WTC11 (cell line): ENCODE measurements around the gene TMEM181. TPM values are rescaled to one million over a fixed set of nuclear protein-coding genes. Genes with fewer than 3 reads are reported as not detected.

Experiments
- ATAC-seq: fragments of 200-7000 bp; cut with Tn5 transposase; 2 replicates; pipeline ENCODE4 v1.10.0; 2021; ENCODE audit warnings: mild to moderate bottlenecking, moderate library complexity
- CTCF ChIA-PET: fragments of 300-600 bp; sonication (Branson Sonifier 250); formaldehyde crosslinking; loops from one replicate; lab custom pipeline; 2021; ENCODE audit warnings: antibody characterized with exemption; lab: Charles Lee
- POLR2A ChIA-PET: fragments of 350-600 bp; sonication (Branson Sonifier 250); formaldehyde crosslinking; loops from one replicate; lab custom pipeline; 2021; ENCODE audit warnings: antibody characterized with exemption; lab: Charles Lee
- DNase-seq: peaks from one replicate; pipeline ENCODE4 v3.0.0; 2021; ENCODE audit warnings: low spot score
- H3K27ac Mint-ChIP-seq: 2 replicates; pipeline ENCODE4 v1.8.0; 2021; ENCODE audit warnings: mixed read lengths
- H3K27me3 Mint-ChIP-seq: 2 replicates; pipeline ENCODE4 v1.8.0; 2021; ENCODE audit warnings: low read depth, mild to moderate bottlenecking, moderate library complexity, mixed read lengths
- H3K36me3 Mint-ChIP-seq: 2 replicates; pipeline ENCODE4 v1.8.0; 2021; ENCODE audit warnings: mixed read lengths
- H3K4me1 Mint-ChIP-seq: 2 replicates; pipeline ENCODE4 v1.8.0; 2022; ENCODE audit warnings: mixed read lengths
- H3K4me3 Mint-ChIP-seq: 2 replicates; pipeline ENCODE4 v1.8.0; 2021; ENCODE audit warnings: mild to moderate bottlenecking, moderate library complexity, mixed read lengths
- H3K9me3 Mint-ChIP-seq: 2 replicates; pipeline ENCODE4 v1.8.0; 2021; ENCODE audit warnings: mixed read lengths
- GRHL2 ChIP-seq: fragments of 250-450 bp; sonication (Bioruptor Pico); IDR thresholded peaks from 2 replicates; pipeline ENCODE4 v1.8.0; 2022; ENCODE audit warnings: mild to moderate bottlenecking, moderate library complexity; ENCODE audit not compliant: insufficient replicate concordance, severe bottlenecking
- MXD4 ChIP-seq: fragments of 250-450 bp; sonication (Bioruptor Pico); IDR thresholded peaks from 2 replicates; pipeline ENCODE4 v1.8.0; 2021; ENCODE audit warnings: mild to moderate bottlenecking, moderate library complexity, borderline replicate concordance
- MYBL2 ChIP-seq: sonication (generic); formaldehyde crosslinking; IDR thresholded peaks from 2 replicates; pipeline ENCODE4 v1.8.1; 2023; ENCODE audit warnings: mild to moderate bottlenecking, moderate library complexity, missing genetic modification reagents
- NFYB ChIP-seq: sonication (generic); formaldehyde crosslinking; conservative IDR thresholded peaks from 2 replicates; pipeline ENCODE4 v1.8.0; 2022; ENCODE audit warnings: low read depth, missing genetic modification reagents
- TEAD1 ChIP-seq: sonication (generic); formaldehyde crosslinking; IDR thresholded peaks from 2 replicates; pipeline ENCODE4 v1.8.0; 2022; ENCODE audit warnings: mild to moderate bottlenecking, missing genetic modification reagents
- TEAD4 ChIP-seq: sonication (generic); formaldehyde crosslinking; IDR thresholded peaks from 2 replicates; pipeline ENCODE4 v1.8.0; 2022; ENCODE audit warnings: mild to moderate bottlenecking, missing genetic modification reagents
- ZNF138 ChIP-seq: sonication (generic); formaldehyde crosslinking; conservative IDR thresholded peaks from 2 replicates; pipeline ENCODE4 v1.8.1; 2022; ENCODE audit warnings: mild to moderate bottlenecking, moderate library complexity, missing genetic modification reagents
- total RNA-seq: library from RNA; stranded (reverse); gene quantifications from 3 replicates; pipeline ENCODE4 v1.2.3, GENCODE V29; 2021
- TF ChIP-seq, protein P1 (sequence below): sonication (generic); formaldehyde crosslinking; IDR thresholded peaks from 2 replicates; pipeline ENCODE4 v1.8.1; 2023; ENCODE audit warnings: mild to moderate bottlenecking, missing genetic modification reagents
- TF ChIP-seq, protein P2 (sequence below): sonication (generic); formaldehyde crosslinking; IDR thresholded peaks from 2 replicates; pipeline ENCODE4 v1.8.0; 2023; ENCODE audit warnings: mild to moderate bottlenecking, missing genetic modification reagents
- TF ChIP-seq, protein P3 (sequence below): sonication (generic); formaldehyde crosslinking; IDR thresholded peaks from 2 replicates; pipeline ENCODE4 v1.8.1; 2022; ENCODE audit warnings: missing genetic modification reagents, borderline replicate concordance
- TF ChIP-seq, protein P4 (sequence below): sonication (generic); formaldehyde crosslinking; IDR thresholded peaks from 2 replicates; pipeline ENCODE4 v1.8.0; 2022; ENCODE audit warnings: mild to moderate bottlenecking, missing genetic modification reagents
- TF ChIP-seq, protein P5 (sequence below): fragments of 250-450 bp; sonication (Bioruptor Pico); IDR thresholded peaks from 2 replicates; pipeline ENCODE4 v1.9.0; 2021; ENCODE audit warnings: mild to moderate bottlenecking
- TF ChIP-seq, protein P6 (sequence below): fragments of 250-450 bp; sonication (Bioruptor Pico); IDR thresholded peaks from 2 replicates; pipeline ENCODE4 v1.8.0; 2021; ENCODE audit warnings: mild to moderate bottlenecking
- TF ChIP-seq, protein P7 (sequence below): fragments of 200-600 bp; IDR thresholded peaks from 2 replicates; pipeline ENCODE4 v1.8.0; 2022; ENCODE audit warnings: antibody characterized with exemption

The TMEM181 gene
- total RNA-seq, 1 experiment from 2014 or later, result 18.8 TPM

DNA sequence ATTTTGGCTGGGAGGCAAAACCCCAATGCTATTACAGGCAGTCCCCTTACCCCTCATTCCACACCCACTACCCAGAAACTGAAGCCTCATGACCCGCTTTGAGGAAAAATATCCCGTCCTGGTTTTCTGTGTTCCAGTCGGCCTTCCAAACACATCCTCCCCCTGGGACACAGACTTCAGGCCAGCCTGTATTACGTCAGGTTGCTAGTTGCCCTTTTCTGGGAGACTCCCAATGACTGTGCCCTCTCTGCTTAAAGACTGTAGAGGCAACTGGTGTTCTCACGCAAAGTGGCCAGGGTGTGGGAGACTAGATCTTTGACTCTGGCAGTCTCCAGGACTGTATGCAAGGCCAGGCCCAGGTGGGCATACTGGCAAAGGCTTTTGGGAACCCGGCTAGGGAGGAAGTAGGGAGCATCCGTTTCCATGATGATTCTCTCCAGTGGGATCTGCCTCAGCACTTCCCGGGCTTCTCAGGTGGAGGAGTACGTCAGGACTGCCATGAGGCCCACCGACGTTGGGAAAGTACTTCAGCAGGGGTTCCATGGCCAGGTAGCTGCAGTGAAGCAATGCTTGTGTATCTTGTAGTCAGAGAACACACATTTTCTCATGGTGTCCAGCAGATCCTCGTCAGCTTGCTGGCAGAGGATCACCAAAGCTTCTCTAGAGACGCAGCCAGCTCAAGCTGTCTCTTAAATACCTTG lies 49.7 kb downstream of the TMEM181 start:
- no peak overlapping the region for H3K4me3 Mint-ChIP-seq
- no peak overlapping the region; the same call in 1 of the 2 replicates for H3K27ac Mint-ChIP-seq
- DNase-seq, result no peak
- POLR2A ChIA-PET, result no interaction called here
- H3K9me3 Mint-ChIP-seq, result peaks cover 1% of the 10 kb centered on the region
- peaks cover 63% of the 10 kb centered on the region for H3K36me3 Mint-ChIP-seq
- TF ChIP-seq, protein P1, sequence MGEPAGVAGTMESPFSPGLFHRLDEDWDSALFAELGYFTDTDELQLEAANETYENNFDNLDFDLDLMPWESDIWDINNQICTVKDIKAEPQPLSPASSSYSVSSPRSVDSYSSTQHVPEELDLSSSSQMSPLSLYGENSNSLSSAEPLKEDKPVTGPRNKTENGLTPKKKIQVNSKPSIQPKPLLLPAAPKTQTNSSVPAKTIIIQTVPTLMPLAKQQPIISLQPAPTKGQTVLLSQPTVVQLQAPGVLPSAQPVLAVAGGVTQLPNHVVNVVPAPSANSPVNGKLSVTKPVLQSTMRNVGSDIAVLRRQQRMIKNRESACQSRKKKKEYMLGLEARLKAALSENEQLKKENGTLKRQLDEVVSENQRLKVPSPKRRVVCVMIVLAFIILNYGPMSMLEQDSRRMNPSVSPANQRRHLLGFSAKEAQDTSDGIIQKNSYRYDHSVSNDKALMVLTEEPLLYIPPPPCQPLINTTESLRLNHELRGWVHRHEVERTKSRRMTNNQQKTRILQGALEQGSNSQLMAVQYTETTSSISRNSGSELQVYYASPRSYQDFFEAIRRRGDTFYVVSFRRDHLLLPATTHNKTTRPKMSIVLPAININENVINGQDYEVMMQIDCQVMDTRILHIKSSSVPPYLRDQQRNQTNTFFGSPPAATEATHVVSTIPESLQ, result no peak
- TF ChIP-seq, protein P2, sequence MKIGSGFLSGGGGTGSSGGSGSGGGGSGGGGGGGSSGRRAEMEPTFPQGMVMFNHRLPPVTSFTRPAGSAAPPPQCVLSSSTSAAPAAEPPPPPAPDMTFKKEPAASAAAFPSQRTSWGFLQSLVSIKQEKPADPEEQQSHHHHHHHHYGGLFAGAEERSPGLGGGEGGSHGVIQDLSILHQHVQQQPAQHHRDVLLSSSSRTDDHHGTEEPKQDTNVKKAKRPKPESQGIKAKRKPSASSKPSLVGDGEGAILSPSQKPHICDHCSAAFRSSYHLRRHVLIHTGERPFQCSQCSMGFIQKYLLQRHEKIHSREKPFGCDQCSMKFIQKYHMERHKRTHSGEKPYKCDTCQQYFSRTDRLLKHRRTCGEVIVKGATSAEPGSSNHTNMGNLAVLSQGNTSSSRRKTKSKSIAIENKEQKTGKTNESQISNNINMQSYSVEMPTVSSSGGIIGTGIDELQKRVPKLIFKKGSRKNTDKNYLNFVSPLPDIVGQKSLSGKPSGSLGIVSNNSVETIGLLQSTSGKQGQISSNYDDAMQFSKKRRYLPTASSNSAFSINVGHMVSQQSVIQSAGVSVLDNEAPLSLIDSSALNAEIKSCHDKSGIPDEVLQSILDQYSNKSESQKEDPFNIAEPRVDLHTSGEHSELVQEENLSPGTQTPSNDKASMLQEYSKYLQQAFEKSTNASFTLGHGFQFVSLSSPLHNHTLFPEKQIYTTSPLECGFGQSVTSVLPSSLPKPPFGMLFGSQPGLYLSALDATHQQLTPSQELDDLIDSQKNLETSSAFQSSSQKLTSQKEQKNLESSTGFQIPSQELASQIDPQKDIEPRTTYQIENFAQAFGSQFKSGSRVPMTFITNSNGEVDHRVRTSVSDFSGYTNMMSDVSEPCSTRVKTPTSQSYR (CRISPR knock-in tag), result no peak
- TF ChIP-seq, protein P3, sequence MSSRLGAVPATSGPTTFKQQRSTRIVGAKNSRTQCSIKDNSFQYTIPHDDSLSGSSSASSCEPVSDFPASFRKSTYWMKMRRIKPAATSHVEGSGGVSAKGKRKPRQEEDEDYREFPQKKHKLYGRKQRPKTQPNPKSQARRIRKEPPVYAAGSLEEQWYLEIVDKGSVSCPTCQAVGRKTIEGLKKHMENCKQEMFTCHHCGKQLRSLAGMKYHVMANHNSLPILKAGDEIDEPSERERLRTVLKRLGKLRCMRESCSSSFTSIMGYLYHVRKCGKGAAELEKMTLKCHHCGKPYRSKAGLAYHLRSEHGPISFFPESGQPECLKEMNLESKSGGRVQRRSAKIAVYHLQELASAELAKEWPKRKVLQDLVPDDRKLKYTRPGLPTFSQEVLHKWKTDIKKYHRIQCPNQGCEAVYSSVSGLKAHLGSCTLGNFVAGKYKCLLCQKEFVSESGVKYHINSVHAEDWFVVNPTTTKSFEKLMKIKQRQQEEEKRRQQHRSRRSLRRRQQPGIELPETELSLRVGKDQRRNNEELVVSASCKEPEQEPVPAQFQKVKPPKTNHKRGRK (CRISPR knock-in tag), result no peak
- no peak for TF ChIP-seq GRHL2 (CRISPR knock-in tag)
- no peak for TF ChIP-seq TEAD4 (CRISPR knock-in tag)
- no peak for TF ChIP-seq MYBL2
- TF ChIP-seq, protein P4, sequence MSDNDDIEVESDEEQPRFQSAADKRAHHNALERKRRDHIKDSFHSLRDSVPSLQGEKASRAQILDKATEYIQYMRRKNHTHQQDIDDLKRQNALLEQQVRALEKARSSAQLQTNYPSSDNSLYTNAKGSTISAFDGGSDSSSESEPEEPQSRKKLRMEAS (CRISPR knock-in tag), result no peak
- CTCF ChIA-PET, result interaction anchor here (0.6 to 1.7 kb wide), 2 partner anchors 51 to 397 kb away, joined by 3 to 4 read pairs; no protein-coding TSS in a partner anchor
- no peaks in the 10 kb centered on the region for H3K27me3 Mint-ChIP-seq
- peaks cover 18% of the 10 kb centered on the region for H3K4me1 Mint-ChIP-seq
- no peak for ATAC-seq

DNA sequence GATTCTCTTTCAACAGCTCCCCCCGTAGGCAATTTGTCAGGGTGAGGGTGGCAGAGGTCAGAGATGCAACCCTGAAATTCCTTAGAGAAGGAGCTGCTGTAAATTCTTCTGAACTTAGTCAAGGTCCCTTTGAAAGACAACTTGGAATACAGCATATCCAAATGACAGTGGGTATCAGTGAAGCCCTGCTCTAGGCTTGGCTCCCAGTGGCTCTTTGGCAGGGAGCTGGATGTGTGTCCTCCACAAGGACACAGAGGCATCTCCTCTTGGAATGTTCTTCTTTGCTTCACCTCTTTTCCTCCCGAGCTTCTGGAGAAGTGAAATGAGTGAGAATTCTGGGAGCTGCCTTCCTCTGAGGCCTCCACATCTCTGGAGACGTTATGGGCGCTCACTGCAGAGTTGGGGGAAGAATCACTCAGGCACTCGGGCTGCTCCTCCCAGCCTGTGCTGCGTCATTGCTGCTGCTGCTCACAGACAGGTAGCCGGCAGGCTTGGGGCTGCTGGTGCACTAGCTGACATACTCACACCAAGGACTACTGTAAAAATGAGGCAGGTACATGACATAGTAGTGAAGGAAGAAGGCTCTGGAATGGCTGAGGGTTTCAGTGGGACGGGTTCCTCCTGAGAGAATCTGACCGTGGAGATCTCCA lies 50.6 kb downstream of the TMEM181 start:
- ChIA-PET POLR2A (interaction anchor here (0.9 kb wide), 1 partner anchor 361 kb away, joined by 3 read pairs; no protein-coding TSS in a partner anchor), CTCF (interaction anchor here (0.6 to 1.7 kb wide), 2 partner anchors 50 to 397 kb away, joined by 3 to 4 read pairs; no protein-coding TSS in a partner anchor)
- H3K4me1 Mint-ChIP-seq, result peaks cover 18% of the 10 kb centered on the region
- no peak for DNase-seq
- ATAC-seq, result no peak
- no peak for TF ChIP-seq ZNF138 (CRISPR knock-in tag)
- TF ChIP-seq, protein P5, sequence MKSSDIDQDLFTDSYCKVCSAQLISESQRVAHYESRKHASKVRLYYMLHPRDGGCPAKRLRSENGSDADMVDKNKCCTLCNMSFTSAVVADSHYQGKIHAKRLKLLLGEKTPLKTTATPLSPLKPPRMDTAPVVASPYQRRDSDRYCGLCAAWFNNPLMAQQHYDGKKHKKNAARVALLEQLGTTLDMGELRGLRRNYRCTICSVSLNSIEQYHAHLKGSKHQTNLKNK (CRISPR knock-in tag), result no peak
- no peak for TF ChIP-seq TEAD1 (CRISPR knock-in tag)
- TF ChIP-seq NFYB, result no peak
- no peak for TF ChIP-seq MXD4
- TF ChIP-seq, protein P6, sequence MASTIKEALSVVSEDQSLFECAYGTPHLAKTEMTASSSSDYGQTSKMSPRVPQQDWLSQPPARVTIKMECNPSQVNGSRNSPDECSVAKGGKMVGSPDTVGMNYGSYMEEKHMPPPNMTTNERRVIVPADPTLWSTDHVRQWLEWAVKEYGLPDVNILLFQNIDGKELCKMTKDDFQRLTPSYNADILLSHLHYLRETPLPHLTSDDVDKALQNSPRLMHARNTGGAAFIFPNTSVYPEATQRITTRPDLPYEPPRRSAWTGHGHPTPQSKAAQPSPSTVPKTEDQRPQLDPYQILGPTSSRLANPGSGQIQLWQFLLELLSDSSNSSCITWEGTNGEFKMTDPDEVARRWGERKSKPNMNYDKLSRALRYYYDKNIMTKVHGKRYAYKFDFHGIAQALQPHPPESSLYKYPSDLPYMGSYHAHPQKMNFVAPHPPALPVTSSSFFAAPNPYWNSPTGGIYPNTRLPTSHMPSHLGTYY (CRISPR knock-in tag), result no peak
- TF ChIP-seq, protein P7, sequence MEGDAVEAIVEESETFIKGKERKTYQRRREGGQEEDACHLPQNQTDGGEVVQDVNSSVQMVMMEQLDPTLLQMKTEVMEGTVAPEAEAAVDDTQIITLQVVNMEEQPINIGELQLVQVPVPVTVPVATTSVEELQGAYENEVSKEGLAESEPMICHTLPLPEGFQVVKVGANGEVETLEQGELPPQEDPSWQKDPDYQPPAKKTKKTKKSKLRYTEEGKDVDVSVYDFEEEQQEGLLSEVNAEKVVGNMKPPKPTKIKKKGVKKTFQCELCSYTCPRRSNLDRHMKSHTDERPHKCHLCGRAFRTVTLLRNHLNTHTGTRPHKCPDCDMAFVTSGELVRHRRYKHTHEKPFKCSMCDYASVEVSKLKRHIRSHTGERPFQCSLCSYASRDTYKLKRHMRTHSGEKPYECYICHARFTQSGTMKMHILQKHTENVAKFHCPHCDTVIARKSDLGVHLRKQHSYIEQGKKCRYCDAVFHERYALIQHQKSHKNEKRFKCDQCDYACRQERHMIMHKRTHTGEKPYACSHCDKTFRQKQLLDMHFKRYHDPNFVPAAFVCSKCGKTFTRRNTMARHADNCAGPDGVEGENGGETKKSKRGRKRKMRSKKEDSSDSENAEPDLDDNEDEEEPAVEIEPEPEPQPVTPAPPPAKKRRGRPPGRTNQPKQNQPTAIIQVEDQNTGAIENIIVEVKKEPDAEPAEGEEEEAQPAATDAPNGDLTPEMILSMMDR, result no peak
- H3K4me3 Mint-ChIP-seq, result no peak overlapping the region
- H3K36me3 Mint-ChIP-seq, result peaks cover 70% of the 10 kb centered on the region
- no peaks in the 10 kb centered on the region; the same call in 1 of the 2 replicates for H3K27me3 Mint-ChIP-seq
- peaks cover 8% of the 10 kb centered on the region for H3K9me3 Mint-ChIP-seq
- H3K27ac Mint-ChIP-seq, result peak overlapping the region; percentile 74
